SK-N-MC (cell line): ENCODE data around the gene PPP6R2.

ENCODE experiments used
- DNase-seq: peaks from one replicate; pipeline ENCODE4 v3.0.0-alpha.2; 2011; ENCODE audit warnings: low read depth, low spot score
- H3K27ac ChIP-seq: fragments of 200-600 bp; sonication (generic); 2 replicates; pipeline ENCODE4 v1.5.1; 2016; ENCODE audit warnings: mixed run types
- H3K36me3 ChIP-seq: fragments of 200-600 bp; sonication (generic); 2 replicates; pipeline ENCODE4 v1.6.1; 2017; ENCODE audit warnings: antibody characterized with exemption, low read length, mixed read lengths; ENCODE audit not compliant: insufficient read depth
- H3K4me3 ChIP-seq: fragments of 200-600 bp; sonication (generic); 2 replicates; pipeline ENCODE4 v1.5.1; 2016
- H3K9ac ChIP-seq: fragments of 200-600 bp; sonication (generic); 2 replicates; pipeline ENCODE4 v1.8.0; 2017; ENCODE audit warnings: mixed run types, mixed read lengths; ENCODE audit not compliant: insufficient read length
- H3K9me3 ChIP-seq: fragments of 200-600 bp; sonication (generic); 2 replicates; pipeline ENCODE4 v1.6.1; 2017; ENCODE audit warnings: low read depth, mild to moderate bottlenecking, antibody characterized with exemption, low read length, moderate library complexity, mixed read lengths
- EZH2 ChIP-seq: fragments of 200-600 bp; sonication (generic); IDR thresholded peaks from one replicate; pipeline ENCODE4 v1.6.1; 2017; ENCODE audit warnings: antibody characterized with exemption
- FOXP2 ChIP-seq: optimal IDR thresholded peaks from 2 replicates; pipeline ENCODE3; 2011; ENCODE audit warnings: mild to moderate bottlenecking, moderate library complexity; ENCODE audit not compliant: insufficient read depth; ENCODE audit errors: extremely low read length, control extremely low read depth
- POLR2AphosphoS5 ChIP-seq: IDR thresholded peaks from 2 replicates; pipeline ENCODE4 v1.6.1; 2012; ENCODE audit warnings: mild to moderate bottlenecking, low read depth, low read length, borderline replicate concordance

The PPP6R2 gene

DNA sequence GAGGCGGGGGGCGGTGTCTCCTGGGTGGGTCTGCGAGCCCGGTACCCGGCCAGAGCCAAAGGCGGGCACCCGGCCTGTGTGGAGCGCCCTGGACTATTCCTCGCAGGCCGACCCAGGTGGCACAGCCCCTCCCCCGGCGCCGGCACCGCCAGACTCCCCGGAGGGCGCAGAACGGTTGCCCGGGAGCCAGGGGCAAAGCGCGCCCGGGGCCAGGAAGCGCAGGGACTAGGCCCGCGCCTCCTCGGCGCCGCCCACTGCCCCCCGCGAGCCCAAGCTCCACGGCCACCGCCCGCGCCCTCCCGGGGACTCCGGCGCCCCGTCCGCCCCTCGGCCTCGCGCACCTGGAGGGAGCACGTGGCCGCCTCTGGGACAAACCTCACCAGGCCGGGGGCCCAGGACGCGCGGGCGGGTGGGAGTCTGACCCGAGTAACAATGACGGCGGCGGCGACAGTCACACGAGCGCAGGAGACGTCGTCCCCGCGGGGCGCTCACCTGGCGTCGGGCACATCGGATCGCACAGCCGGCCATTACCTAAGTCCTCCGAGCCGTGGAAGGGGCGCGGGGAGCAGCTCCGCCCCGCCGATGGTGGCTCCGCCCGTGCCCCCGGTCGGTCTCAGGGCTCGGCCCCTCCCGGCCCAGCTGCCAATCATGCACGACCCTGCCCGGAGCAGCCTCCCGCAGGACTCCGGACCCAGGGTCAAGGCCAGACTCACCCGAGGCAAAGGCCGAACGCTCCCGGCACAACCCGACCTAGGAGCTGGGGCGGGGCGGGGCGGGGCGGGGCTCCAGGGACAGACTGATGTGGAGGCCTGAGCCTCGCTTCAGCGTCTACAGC lies 43.1 kb upstream of the PPP6R2 start:
- Histone ChIP-seq H3K27ac (no peak overlapping the region), H3K9ac (no peak overlapping the region), H3K9me3 (no peaks in the 10 kb centered on the region), H3K36me3 (no peaks in the 10 kb centered on the region), H3K4me3 (peak overlapping the region; percentile 74)
- no peak for DNase-seq
- TF ChIP-seq POLR2AphosphoS5 (no peak), EZH2 (no peak), FOXP2 (no peak)

DNA sequence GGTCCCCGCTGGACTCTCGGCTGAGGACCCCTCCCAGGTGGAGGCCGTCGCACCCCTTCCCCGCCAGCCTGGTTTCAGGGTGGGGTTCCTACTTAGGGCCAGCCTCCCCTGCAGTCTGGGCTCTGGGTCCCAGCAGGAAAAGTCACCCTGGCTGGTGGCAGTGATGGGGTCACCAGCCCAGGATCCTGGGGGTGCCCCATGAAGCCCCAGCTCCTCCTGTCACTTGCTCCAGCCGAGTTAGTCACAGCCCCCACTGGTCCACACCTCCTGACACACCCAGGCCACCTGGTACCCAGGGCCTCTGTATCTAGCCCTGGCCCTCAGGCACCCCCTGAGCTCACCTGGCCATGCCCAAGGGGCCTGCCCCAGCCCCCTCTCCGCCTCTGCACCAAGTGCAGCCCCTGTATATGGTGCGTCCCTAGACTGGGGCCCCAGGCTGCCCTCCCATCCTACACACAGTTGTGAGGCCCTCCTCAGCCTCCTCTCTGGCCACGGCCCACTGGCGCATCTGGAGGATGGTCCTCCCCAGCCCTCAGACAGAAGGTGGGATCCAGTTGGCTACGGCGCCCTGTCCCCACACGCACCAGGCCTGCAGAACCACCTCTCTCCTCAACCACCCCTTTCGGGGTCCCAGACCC lies 42.4 kb upstream of the PPP6R2 start:
- no peak for DNase-seq
- TF ChIP-seq FOXP2 = no peak
- TF ChIP-seq EZH2 = no peak
- no peak for TF ChIP-seq POLR2AphosphoS5
- Histone ChIP-seq H3K9me3 (no peaks in the 10 kb centered on the region), H3K9ac (no peak overlapping the region), H3K36me3 (no peaks in the 10 kb centered on the region), H3K27ac (no peak overlapping the region), H3K4me3 (no peak overlapping the region)

DNA sequence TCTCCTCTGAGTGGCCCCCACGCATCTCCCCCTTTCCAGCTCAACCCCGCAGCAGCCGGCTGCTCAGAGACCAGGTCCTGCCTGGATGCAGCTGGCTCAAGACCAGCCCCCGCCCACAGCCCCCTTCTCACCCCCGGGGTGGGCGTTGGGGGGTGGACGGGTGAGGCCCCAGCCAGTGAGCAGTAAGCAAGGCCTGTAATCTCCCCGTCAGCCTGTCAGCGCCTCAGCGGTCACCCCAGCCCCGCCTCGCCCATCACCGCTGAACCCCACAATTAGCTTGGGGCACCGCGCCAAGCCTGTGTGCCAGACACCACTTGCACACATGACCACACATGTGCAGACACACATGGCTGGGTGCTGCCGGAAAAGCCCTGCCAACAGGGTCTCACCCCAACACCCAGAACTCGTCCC lies 41.5 kb upstream of the PPP6R2 start:
- DNase-seq = no peak
- Histone ChIP-seq H3K9ac (no peak overlapping the region), H3K9me3 (no peaks in the 10 kb centered on the region), H3K4me3 (no peak overlapping the region), H3K36me3 (no peaks in the 10 kb centered on the region), H3K27ac (no peak overlapping the region)
- TF ChIP-seq FOXP2 (no peak), EZH2 (no peak), POLR2AphosphoS5 (no peak)

GRCh38 chr22:50302041-50302541 lies 41.0 kb upstream of the PPP6R2 start:
- TF ChIP-seq EZH2 (no peak), FOXP2 (no peak), POLR2AphosphoS5 (no peak)
- no peak overlapping the region for H3K9ac ChIP-seq
- no peaks in the 10 kb centered on the region for H3K9me3 ChIP-seq
- H3K27ac ChIP-seq = no peak overlapping the region
- no peaks in the 10 kb centered on the region for H3K36me3 ChIP-seq
- H3K4me3 ChIP-seq = no peak overlapping the region
- no peak for DNase-seq

- no peak for DNase-seq
- Histone ChIP-seq H3K27ac (no peak overlapping the region), H3K4me3 (no peak overlapping the region), H3K9ac (no peak overlapping the region), H3K9me3 (no peaks in the 10 kb centered on the region), H3K36me3 (no peaks in the 10 kb centered on the region)
- no peak for TF ChIP-seq FOXP2
- TF ChIP-seq POLR2AphosphoS5 = no peak
- TF ChIP-seq EZH2 = no peak
Measured at GRCh38 chr22:50302564-50302963, 40.6 kb upstream of the PPP6R2 start.

DNA sequence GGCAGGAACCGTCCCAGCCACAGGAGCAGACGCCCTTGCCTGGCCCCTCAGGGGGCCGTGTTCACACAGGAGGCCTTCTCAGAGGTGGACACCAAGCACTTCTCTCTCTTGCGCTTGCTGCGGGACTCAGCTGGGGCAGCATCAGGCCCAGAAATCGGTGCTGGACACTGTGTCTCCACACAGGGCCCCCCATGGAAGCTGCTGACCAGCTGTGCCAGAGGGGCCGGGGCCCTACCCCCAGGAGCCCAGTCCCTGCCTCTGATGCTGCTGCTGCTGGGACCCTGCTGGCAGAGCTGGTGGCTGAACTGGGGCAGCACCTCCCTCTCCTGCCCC lies 39.6 kb upstream of the PPP6R2 start:
- DNase-seq = no peak
- H3K4me3 ChIP-seq = no peak overlapping the region
- no peaks in the 10 kb centered on the region for H3K36me3 ChIP-seq
- TF ChIP-seq EZH2 (no peak), FOXP2 (no peak), POLR2AphosphoS5 (no peak)
- H3K27ac ChIP-seq = peak overlapping the region; percentile 31; the same call in 1 of the 2 replicates
- H3K9me3 ChIP-seq = no peaks in the 10 kb centered on the region
- no peak overlapping the region for H3K9ac ChIP-seq

- Histone ChIP-seq H3K27ac (0 out of 2 replicates have a peak overlapping the region, but pooled peaks have one; percentile 31), H3K36me3 (no peaks in the 10 kb centered on the region), H3K9ac (peak overlapping the region; percentile 37), H3K4me3 (0 out of 2 replicates have a peak overlapping the region, but pooled peaks have one; percentile 18), H3K9me3 (no peaks in the 10 kb centered on the region)
- TF ChIP-seq EZH2 = no peak
- no peak; the same call in 1 of the 2 replicates for TF ChIP-seq POLR2AphosphoS5
- TF ChIP-seq FOXP2 = no peak
- no peak for DNase-seq
Measured at GRCh38 chr22:50303848-50304527, 39.1 kb upstream of the PPP6R2 start.
